ENCODE data around the gene ZBTB20.

- TF ChIP-seq CTCF (IDR thresholded peaks at IDR 0.05; ENCODE audit: insufficient read depth, low read depth, low read length): no peak
- TF ChIP-seq EZH2 (IDR thresholded peaks at IDR 0.05; ENCODE audit: insufficient read depth, low read length): no peak
These were observed 559.1 kb downstream of the ZBTB20 start for GRCh38 chr3:114587986-114588385.
